Measurements from ENCODE around the gene TUBB.
"Not testable (repeated sequence)": the region's sequence is repeated elsewhere in the genome, so short reads cannot be mapped to it uniquely, and the experiment has no call there.

Gene TUBB

GRCh38 chr6:30717129-30717844 is 2.9 kb upstream of the TUBB start, which contains the start of gene MDC1:
Gene MDC1 (minus strand): TSS chr6:30717281. CDS start chr6:30715175, 2,106 bp downstream.
- peak; percentile 92 for DNase-seq (ENCODE audit: low spot score)

GRCh38 chr6:30717845-30718720 is 2.1 kb upstream of the TUBB start:
- not testable (repeated sequence) for DNase-seq (ENCODE audit: low spot score)

More at GRCh38 chr6:30717129-30717844, 2.9 kb upstream of the TUBB start, which contains the start of gene MDC1:
- TF ChIP-seq, protein P1, sequence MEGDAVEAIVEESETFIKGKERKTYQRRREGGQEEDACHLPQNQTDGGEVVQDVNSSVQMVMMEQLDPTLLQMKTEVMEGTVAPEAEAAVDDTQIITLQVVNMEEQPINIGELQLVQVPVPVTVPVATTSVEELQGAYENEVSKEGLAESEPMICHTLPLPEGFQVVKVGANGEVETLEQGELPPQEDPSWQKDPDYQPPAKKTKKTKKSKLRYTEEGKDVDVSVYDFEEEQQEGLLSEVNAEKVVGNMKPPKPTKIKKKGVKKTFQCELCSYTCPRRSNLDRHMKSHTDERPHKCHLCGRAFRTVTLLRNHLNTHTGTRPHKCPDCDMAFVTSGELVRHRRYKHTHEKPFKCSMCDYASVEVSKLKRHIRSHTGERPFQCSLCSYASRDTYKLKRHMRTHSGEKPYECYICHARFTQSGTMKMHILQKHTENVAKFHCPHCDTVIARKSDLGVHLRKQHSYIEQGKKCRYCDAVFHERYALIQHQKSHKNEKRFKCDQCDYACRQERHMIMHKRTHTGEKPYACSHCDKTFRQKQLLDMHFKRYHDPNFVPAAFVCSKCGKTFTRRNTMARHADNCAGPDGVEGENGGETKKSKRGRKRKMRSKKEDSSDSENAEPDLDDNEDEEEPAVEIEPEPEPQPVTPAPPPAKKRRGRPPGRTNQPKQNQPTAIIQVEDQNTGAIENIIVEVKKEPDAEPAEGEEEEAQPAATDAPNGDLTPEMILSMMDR (IDR thresholded peaks at IDR 0.05; ENCODE audit: extremely low read depth, missing control alignments): no peak

DNA sequence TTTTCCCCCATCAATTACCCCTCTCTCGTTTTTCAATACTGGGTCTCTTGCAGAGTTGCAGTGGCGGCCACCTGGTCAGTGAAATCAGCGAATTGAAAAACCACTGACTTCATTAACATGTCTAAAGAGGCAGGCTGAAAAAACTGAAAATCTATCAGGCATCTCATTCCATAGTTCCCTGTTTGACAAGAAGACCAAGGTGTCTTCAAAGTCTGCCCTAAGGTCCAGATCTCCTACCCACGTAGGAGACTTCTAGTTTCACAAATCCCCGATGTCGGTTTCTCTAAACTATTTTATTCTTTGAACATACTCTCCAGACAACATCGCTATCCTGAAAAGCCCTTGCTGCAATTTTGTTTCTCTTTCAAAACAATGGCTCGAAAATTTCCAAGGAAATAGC is 796 bp upstream of the TUBB start:
- DNase-seq (ENCODE audit: low spot score): no peak
- TF ChIP-seq, protein P1 (IDR thresholded peaks at IDR 0.05; ENCODE audit: extremely low read depth, missing control alignments): no peak

DNA sequence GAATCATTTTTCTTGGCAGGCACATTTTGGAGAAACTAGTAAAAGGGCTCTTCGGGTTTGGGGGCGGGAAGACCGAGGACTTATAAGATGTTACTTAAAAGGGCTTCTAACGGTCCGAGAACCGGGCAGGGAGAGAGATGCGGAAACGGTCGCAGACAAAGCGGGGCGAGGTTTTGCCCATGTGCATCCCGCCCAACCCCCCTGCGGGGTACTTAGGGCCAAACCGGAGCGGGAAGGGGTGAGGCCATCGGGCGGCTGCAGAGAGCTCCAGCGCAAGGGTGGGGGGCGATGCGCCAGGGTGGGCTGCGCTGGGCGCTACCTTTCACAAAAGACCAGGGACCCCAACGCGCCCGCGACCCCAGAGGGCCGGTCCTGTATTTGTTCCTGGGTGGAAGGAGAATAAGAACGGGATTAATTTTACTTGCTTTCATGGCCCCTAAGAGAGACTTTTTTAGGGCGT is 616 bp downstream of the TUBB start:
- peak; percentile 63 for DNase-seq (ENCODE audit: low spot score)
- TF ChIP-seq, protein P1 (IDR thresholded peaks at IDR 0.05; ENCODE audit: extremely low read depth, missing control alignments): no peak

GRCh38 chr6:30721198-30722024 is 1.3 kb downstream of the TUBB start:
- DNase-seq (ENCODE audit: low spot score): peak; percentile 93
- TF ChIP-seq, protein P1 (IDR thresholded peaks at IDR 0.05; ENCODE audit: extremely low read depth, missing control alignments): peak; percentile 17

DNA sequence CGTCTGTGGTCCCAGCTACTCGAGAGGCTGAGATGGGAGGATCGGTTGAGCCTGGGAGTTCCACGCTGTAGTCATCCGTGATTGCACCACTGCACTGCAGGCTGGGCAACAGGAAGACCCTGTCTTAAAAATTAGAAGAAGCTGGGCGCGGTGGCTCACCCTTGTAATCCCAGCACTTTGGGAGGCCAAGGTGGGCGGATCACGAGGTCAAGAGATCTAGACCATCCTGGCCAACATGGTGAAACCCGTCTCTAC is 1.8 kb downstream of the TUBB start:
- not testable (repeated sequence) for DNase-seq (ENCODE audit: low spot score)

DNA sequence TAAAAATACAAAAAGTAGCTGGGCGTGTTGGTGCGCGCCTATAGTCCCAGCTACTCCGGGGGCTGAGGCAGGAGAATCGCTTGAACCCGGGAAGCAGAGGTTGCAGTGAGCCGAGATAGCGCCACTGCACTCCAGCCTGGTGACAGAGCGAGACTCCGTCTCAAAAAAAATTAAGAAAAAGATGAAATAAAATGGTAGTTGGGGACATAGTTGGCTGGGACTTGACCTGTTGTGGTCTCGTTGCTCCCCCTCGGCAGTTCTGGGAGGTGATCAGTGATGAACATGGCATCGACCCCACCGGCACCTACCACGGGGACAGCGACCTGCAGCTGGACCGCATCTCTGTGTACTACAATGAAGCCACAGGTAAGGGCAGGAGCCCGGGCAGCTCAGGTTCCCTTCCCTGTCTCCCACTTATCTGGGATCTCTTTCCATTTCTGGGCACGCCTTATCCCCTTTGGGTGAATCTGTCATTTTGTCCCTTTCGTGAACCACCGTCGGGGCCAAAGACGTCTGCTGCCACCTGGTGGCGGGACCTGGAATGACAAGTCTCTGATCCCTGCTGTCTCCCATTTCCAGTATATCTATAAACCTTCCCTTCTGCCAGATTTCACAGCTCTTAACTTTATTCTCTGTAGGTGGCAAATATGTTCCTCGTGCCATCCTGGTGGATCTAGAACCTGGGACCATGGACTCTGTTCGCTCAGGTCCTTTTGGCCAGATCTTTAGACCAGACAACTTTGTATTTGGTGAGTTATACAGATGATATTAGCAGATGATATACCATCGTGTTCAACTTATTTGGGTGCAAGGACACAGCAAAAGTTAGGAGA is 2.3 kb downstream of the TUBB start:
- TF ChIP-seq, protein P1 (IDR thresholded peaks at IDR 0.05; ENCODE audit: extremely low read depth, missing control alignments): peak; percentile 90
- peak; percentile 64 for DNase-seq (ENCODE audit: low spot score)

DNA sequence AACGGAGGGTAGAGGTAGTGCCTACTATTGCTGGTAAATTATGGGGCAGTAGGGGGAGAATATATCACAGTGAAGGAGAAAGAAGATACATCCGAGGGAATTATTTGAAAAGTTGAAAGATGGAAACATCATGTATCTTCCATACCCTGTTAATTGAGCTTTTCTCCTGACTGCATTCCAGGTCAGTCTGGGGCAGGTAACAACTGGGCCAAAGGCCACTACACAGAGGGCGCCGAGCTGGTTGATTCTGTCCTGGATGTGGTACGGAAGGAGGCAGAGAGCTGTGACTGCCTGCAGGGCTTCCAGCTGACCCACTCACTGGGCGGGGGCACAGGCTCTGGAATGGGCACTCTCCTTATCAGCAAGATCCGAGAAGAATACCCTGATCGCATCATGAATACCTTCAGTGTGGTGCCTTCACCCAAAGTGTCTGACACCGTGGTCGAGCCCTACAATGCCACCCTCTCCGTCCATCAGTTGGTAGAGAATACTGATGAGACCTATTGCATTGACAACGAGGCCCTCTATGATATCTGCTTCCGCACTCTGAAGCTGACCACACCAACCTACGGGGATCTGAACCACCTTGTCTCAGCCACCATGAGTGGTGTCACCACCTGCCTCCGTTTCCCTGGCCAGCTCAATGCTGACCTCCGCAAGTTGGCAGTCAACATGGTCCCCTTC is 3.1 kb downstream of the TUBB start:
- DNase-seq (ENCODE audit: low spot score): not testable (repeated sequence)

GRCh38 chr6:30723843-30724741 is 3.9 kb downstream of the TUBB start:
- DNase-seq (ENCODE audit: low spot score): not testable (repeated sequence)
